Trophoblast cell (in vitro differentiated cells and primary cell): ENCODE results near the gene TNFSF15.
"Not testable (repeated sequence)": the region's sequence is repeated elsewhere in the genome, so short reads cannot be mapped to it uniquely, and the experiment has no call there.

Experiments
- DNase-seq, 2 donors: peaks; one replicate each; pipeline ENCODE4 v3.0.0-alpha.2; 2016
- H2AFZ ChIP-seq: 2 replicates; pipeline ENCODE4 v1.6.1; 2013; ENCODE audit warnings: low read length, moderate library complexity, mild to moderate bottlenecking; ENCODE audit not compliant: insufficient read depth, poor library complexity
- H2AK5ac ChIP-seq: 2 replicates; pipeline ENCODE4 v1.6.1; 2013; ENCODE audit warnings: mild to moderate bottlenecking, low read length
- H2BK120ac ChIP-seq: 2 replicates; pipeline ENCODE4 v1.6.1; 2013; ENCODE audit warnings: low read length, mild to moderate bottlenecking, moderate library complexity; ENCODE audit not compliant: insufficient read depth, poor library complexity
- H2BK12ac ChIP-seq: 2 replicates; pipeline ENCODE4 v1.6.1; 2013; ENCODE audit warnings: mild to moderate bottlenecking, low read length, moderate library complexity
- H2BK5ac ChIP-seq: 2 replicates; pipeline ENCODE4 v1.6.1; 2013; ENCODE audit warnings: low read length, low read depth, moderate library complexity, mild to moderate bottlenecking; ENCODE audit not compliant: poor library complexity
- H3K14ac ChIP-seq: 2 replicates; pipeline ENCODE4 v1.6.1; 2013; ENCODE audit warnings: mild to moderate bottlenecking, low read length
- H3K18ac ChIP-seq: 2 replicates; pipeline ENCODE4 v1.6.1; 2013; ENCODE audit warnings: mild to moderate bottlenecking, low read length
- H3K23ac ChIP-seq: 2 replicates; pipeline ENCODE4 v1.6.1; 2013; ENCODE audit warnings: low read length
- H3K27ac ChIP-seq: 2 replicates; pipeline ENCODE4 v1.5.1; 2013; ENCODE audit warnings: low read depth, mild to moderate bottlenecking, inconsistent platforms, low read length, moderate library complexity
- H3K27me3 ChIP-seq: 2 replicates; pipeline ENCODE4 v1.6.1; 2013; ENCODE audit warnings: inconsistent platforms, mild to moderate bottlenecking, low read length, moderate library complexity; ENCODE audit not compliant: insufficient read depth
- H3K36me3 ChIP-seq, 2 experiments: 1 replicate in 1 of 2; 2 replicates in 1 of 2; pipeline ENCODE4 v1.6.1; 2013; ENCODE audit warnings: low read length in 2 of 2, mild to moderate bottlenecking in 2 of 2, moderate library complexity in 1 of 2; ENCODE audit not compliant: insufficient read depth in 2 of 2, control insufficient read depth in 1 of 2
- H3K4ac ChIP-seq: 2 replicates; pipeline ENCODE4 v1.6.1; 2013; ENCODE audit warnings: low read depth, mild to moderate bottlenecking, low read length, moderate library complexity
- H3K4me1 ChIP-seq, 2 experiments: 1 replicate in 1 of 2; 2 replicates in 1 of 2; pipeline ENCODE4 v1.6.1; 2013; ENCODE audit warnings: low read length in 2 of 2, mild to moderate bottlenecking in 2 of 2, moderate library complexity in 1 of 2; ENCODE audit not compliant: insufficient read depth in 2 of 2, control insufficient read depth in 1 of 2
- H3K4me2 ChIP-seq: 2 replicates; pipeline ENCODE4 v1.6.1; 2013; ENCODE audit warnings: inconsistent platforms, mild to moderate bottlenecking, low read length, moderate library complexity
- H3K4me3 ChIP-seq: 2 replicates; pipeline ENCODE4 v1.5.1; 2013; ENCODE audit warnings: mild to moderate bottlenecking, low read depth, low read length, inconsistent platforms
- H3K79me1 ChIP-seq: one replicate; pipeline ENCODE4 v1.6.1; 2013; ENCODE audit warnings: low read length
- H3K79me2 ChIP-seq: 2 replicates; pipeline ENCODE4 v1.6.1; 2013; ENCODE audit warnings: low read length, mild to moderate bottlenecking; ENCODE audit not compliant: control insufficient read depth, insufficient read depth, poor library complexity
- H3K9ac ChIP-seq: 2 replicates; pipeline ENCODE4 v1.6.1; 2013; ENCODE audit warnings: mild to moderate bottlenecking, low read length
- H3K9me3 ChIP-seq: 2 replicates; pipeline ENCODE4 v1.6.1; 2013; ENCODE audit warnings: low read depth, mild to moderate bottlenecking, control low read depth, inconsistent platforms, low read length; ENCODE audit not compliant: insufficient read depth
- H4K12ac ChIP-seq: 2 replicates; pipeline ENCODE4 v1.6.1; 2013; ENCODE audit warnings: low read depth, mild to moderate bottlenecking, low read length, moderate library complexity
- H4K8ac ChIP-seq: 2 replicates; pipeline ENCODE4 v1.6.1; 2013; ENCODE audit warnings: low read depth, mild to moderate bottlenecking, low read length, moderate library complexity
- H4K91ac ChIP-seq: one replicate; pipeline ENCODE4 v1.6.1; 2013; ENCODE audit warnings: low read depth, mild to moderate bottlenecking, low read length, moderate library complexity
- WGBS: extraction: QIAGEN DNeasy Blood & Tissue Kit; methylation state at CpG from one replicate; pipeline ENCODE4 v1.1.7; 2013; ENCODE audit warnings: missing lambda C conversion rate; ENCODE audit not compliant: insufficient read length, insufficient coverage; ENCODE audit errors: extremely low coverage; 5-methylcytosine and 5-hydroxymethylcytosine counted together

The TNFSF15 gene

DNA sequence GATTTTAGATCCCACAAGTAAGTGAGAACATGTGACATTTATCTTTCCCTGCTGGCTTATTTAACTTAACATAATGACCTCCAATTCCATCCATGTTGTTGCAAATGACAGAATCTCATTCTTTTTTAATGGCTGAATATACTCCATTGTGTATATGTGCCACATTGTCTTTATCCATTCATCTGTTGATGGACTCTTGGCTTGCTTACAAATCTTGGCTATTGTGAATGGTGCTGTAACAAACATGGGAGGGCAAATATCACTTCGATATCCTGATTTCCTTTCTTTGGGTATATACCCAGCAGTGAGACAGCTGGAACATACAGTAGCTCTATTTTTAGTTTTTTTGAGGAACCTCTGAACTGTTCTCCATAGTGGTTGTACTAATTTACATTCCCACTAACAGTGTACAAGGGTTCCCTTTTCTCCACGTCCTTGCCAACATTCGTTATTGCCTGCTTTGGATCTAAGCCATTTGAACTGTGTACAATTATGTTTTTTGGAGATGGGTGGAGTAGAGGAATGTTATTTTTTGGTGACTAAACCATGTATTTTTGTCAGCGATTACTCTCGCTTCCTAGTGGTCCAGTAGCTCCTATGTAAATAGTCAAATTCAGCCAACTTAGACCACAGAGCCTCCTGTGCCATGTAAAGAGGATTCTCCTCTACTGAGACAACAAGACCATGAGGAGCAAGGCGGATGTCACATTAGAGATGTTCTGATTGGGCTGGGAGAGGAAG, 60.6 kb downstream of the TNFSF15 start:
- no peak overlapping the region for H3K4ac ChIP-seq
- no peaks in the 10 kb centered on the region for H3K9me3 ChIP-seq
- no peaks in the 10 kb centered on the region for H3K79me2 ChIP-seq
- H4K12ac ChIP-seq, result no peak overlapping the region
- H3K14ac ChIP-seq, result no peak overlapping the region
- H3K4me2 ChIP-seq, result no peak overlapping the region
- H4K91ac ChIP-seq, result no peak overlapping the region
- no peak overlapping the region for H3K4me3 ChIP-seq
- no peak overlapping the region for H2AFZ ChIP-seq
- no CpG with 5 or more reads among the region's 6 CpGs for WGBS
- no peak overlapping the region for H2BK5ac ChIP-seq
- H2AK5ac ChIP-seq, result no peak overlapping the region
- H3K36me3 ChIP-seq, result no peaks in the 10 kb centered on the region
- no peak overlapping the region for H2BK120ac ChIP-seq
- H3K27ac ChIP-seq, result no peak overlapping the region
- DNase-seq, result no peak
- H4K8ac ChIP-seq, result no peak overlapping the region
- H3K4me1 ChIP-seq, result peaks cover 0 to 2% of the 10 kb centered on the region in 2 experiments
- H3K79me1 ChIP-seq, result no peaks in the 10 kb centered on the region
- H3K23ac ChIP-seq, result no peak overlapping the region
- H3K18ac ChIP-seq, result no peak overlapping the region
- no peaks in the 10 kb centered on the region for H3K27me3 ChIP-seq
- no peak overlapping the region for H3K9ac ChIP-seq
- H2BK12ac ChIP-seq, result no peak overlapping the region

DNA sequence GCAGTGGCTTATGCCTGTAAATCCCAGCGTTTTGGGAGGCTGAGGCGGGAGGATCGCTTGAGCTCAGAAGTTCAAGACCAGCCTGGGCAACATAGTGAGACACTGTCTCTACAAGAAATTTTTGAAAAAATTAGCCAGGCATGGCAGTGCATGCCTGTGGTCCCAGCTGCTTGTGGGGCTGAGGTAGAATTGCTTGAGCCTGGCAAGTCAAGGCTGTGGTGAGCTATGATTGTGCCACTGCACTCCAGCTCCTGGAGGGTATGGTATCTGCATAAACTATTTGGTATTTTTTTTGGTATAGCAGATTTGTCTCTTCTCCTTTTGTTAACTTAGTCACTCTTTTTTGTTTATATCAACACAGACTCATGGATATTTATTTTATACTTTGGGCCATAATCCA, 62.4 kb downstream of the TNFSF15 start:
- DNase-seq, result no peak
- H3K14ac ChIP-seq, result no peak overlapping the region
- H2BK5ac ChIP-seq, result peak overlapping the region; percentile 14
- no peak overlapping the region for H2BK120ac ChIP-seq
- no peaks in the 10 kb centered on the region for H3K36me3 ChIP-seq
- no peak overlapping the region for H2AFZ ChIP-seq
- H4K91ac ChIP-seq, result no peak overlapping the region
- H2BK12ac ChIP-seq, result no peak overlapping the region
- no peak overlapping the region for H3K18ac ChIP-seq
- H3K4me2 ChIP-seq, result no peak overlapping the region
- H3K23ac ChIP-seq, result no peak overlapping the region
- no peaks in the 10 kb centered on the region for H3K27me3 ChIP-seq
- peaks cover 7% of the 10 kb centered on the region for H3K79me1 ChIP-seq
- no peaks in the 10 kb centered on the region for H3K79me2 ChIP-seq
- H3K4me3 ChIP-seq, result no peak overlapping the region
- peaks cover 0 to 2% of the 10 kb centered on the region in 2 experiments for H3K4me1 ChIP-seq
- no peak overlapping the region for H3K27ac ChIP-seq
- H3K4ac ChIP-seq, result no peak overlapping the region
- H3K9ac ChIP-seq, result no peak overlapping the region
- WGBS, result no CpG with 5 or more reads among the region's 3 CpGs
- H3K9me3 ChIP-seq, result no peaks in the 10 kb centered on the region
- no peak overlapping the region for H2AK5ac ChIP-seq
- H4K8ac ChIP-seq, result no peak overlapping the region
- H4K12ac ChIP-seq, result no peak overlapping the region

DNA sequence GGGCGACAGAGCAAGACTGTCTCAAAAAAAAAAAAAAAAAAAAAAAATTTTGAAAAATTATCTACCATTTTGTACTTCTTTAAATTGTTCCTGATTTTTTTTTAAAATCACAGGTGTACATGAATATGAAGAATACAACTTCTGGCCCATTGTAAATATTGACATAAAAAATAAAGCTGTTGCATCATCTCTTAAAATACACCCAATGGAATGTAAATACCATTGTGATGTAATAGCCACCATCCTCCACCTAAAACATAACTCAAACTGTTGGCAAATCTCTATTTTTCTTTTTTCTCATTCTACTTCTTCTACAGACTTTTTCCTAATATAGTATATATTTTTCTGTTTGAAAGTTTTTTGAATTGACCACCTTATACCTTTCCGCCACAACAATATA, 62.9 kb downstream of the TNFSF15 start:
- Histone ChIP-seq H3K23ac (no peak overlapping the region), H4K8ac (no peak overlapping the region), H2BK120ac (no peak overlapping the region), H4K91ac (no peak overlapping the region), H3K18ac (no peak overlapping the region), H3K4me1 (peaks cover 0 to 2% of the 10 kb centered on the region in 2 experiments), H4K12ac (no peak overlapping the region), H3K4me2 (no peak overlapping the region), H3K4me3 (no peak overlapping the region), H3K27me3 (no peaks in the 10 kb centered on the region), H2BK5ac (no peak overlapping the region), H3K79me1 (peaks cover 7% of the 10 kb centered on the region), H3K27ac (no peak overlapping the region), H3K9me3 (no peaks in the 10 kb centered on the region), H2AFZ (no peak overlapping the region), H2BK12ac (no peak overlapping the region), H3K9ac (no peak overlapping the region), H3K79me2 (no peaks in the 10 kb centered on the region), H3K36me3 (no peaks in the 10 kb centered on the region), H3K14ac (no peak overlapping the region), H3K4ac (no peak overlapping the region), H2AK5ac (no peak overlapping the region)
- DNase-seq, result peak in 1 of 2 donors; percentile 27
- no CpG with 5 or more reads among the region's 2 CpGs for WGBS

DNA sequence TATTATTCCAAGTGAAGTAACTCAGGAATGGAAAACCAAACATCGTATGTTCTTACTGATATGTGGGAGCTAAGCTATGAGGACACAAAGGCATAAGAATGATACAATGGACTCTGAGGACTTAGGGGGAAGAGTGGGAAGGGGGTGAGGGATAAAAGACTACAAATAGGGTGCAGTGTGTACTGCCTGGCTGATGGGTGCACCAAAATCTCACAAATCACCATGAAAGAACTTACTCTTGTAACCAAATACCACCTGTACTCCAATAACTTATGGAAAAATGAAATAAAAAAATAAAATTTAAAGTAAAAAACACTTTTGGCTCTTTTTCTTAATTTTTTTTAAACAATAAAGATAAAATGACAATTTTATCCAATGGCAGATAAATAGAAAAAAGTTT, 64.3 kb downstream of the TNFSF15 start:
- not testable (repeated sequence) for H3K4me1 ChIP-seq, H2AK5ac ChIP-seq, H3K79me1 ChIP-seq, DNase-seq, H3K23ac ChIP-seq, H3K9me3 ChIP-seq, H4K8ac ChIP-seq, H3K18ac ChIP-seq, H3K4me2 ChIP-seq, H3K4me3 ChIP-seq, H4K12ac ChIP-seq, H3K36me3 ChIP-seq, H2BK12ac ChIP-seq, H3K9ac ChIP-seq, H2BK5ac ChIP-seq, H3K27me3 ChIP-seq, H2AFZ ChIP-seq, H3K79me2 ChIP-seq, H3K4ac ChIP-seq, H3K14ac ChIP-seq, H3K27ac ChIP-seq, H4K91ac ChIP-seq, H2BK120ac ChIP-seq
- WGBS, result no CpG with 5 or more reads among the region's 1 CpG
